ENCODE data around the gene KDM2A. TPM values are rescaled to one million over a fixed set of nuclear protein-coding genes. Genes with fewer than 3 reads are reported as not detected.

Gene KDM2A
- total RNA-seq, 4 donors from 2014 or later = 34.8 to 55.0 (median 44.9) TPM

GRCh38 chr11:67290801-67291200, 171.7 kb downstream of the KDM2A start:
- Histone ChIP-seq H3K36me3 (peaks cover 0 to 6% of the 10 kb centered on the region in 2 donors), H3K4me1 (peaks cover 20 to 21% of the 10 kb centered on the region in 2 donors), H3K27ac (no peak overlapping the region), H3K27me3 (no peaks in the 10 kb centered on the region), H3K9me3 (no peaks in the 10 kb centered on the region), H3K4me3 (no peak overlapping the region)
- DNase-seq (no peak), ATAC-seq (no peak)
- intact Hi-C loops (cut with DNase I; ENCODE audit: low total_unique reads) (no loop called here), in situ Hi-C loops (cut with MboI; ENCODE audit: low sequenced_read_pairs in 4 of 4) (no loop called here)
- TF ChIP-seq POLR2A (IDR thresholded peaks at IDR 0.05) = no peak
- no peak for TF ChIP-seq CTCF (IDR thresholded peaks at IDR 0.05 in 4 of 5, conservative IDR thresholded peaks at IDR 0.05 in 1 of 5)

GRCh38 chr11:67291481-67292381, 172.7 kb downstream of the KDM2A start:
- H3K27me3 ChIP-seq = no peaks in the 10 kb centered on the region
- TF ChIP-seq POLR2A (IDR thresholded peaks at IDR 0.05) (no peak), CTCF (IDR thresholded peaks at IDR 0.05 in 4 of 5, conservative IDR thresholded peaks at IDR 0.05 in 1 of 5) (no peak)
- no peak overlapping the region for H3K27ac ChIP-seq
- no peak for ATAC-seq
- H3K9me3 ChIP-seq = no peaks in the 10 kb centered on the region
- no peak overlapping the region for H3K4me3 ChIP-seq
- intact Hi-C loops (cut with DNase I; ENCODE audit: low total_unique reads) (no loop called here), in situ Hi-C loops (cut with MboI; ENCODE audit: low sequenced_read_pairs in 4 of 4) (no loop called here)
- no peaks in the 10 kb centered on the region for H3K36me3 ChIP-seq
- H3K4me1 ChIP-seq = peaks cover 20 to 21% of the 10 kb centered on the region in 2 donors
- no peak for DNase-seq

- in situ Hi-C loops (cut with MboI; ENCODE audit: low sequenced_read_pairs in 4 of 4) = no loop called here
These were observed 173.6 kb downstream of the KDM2A start for GRCh38 chr11:67292671-67293070.

GRCh38 chr11:67293090-67293489, 174.0 kb downstream of the KDM2A start:
- in situ Hi-C loops (cut with MboI; ENCODE audit: low sequenced_read_pairs in 4 of 4) (no loop called here), intact Hi-C loops (cut with DNase I; ENCODE audit: low total_unique reads) (no loop called here)
- no peak for DNase-seq
- Histone ChIP-seq H3K36me3 (no peaks in the 10 kb centered on the region), H3K27me3 (no peaks in the 10 kb centered on the region), H3K27ac (no peak overlapping the region), H3K9me3 (no peaks in the 10 kb centered on the region), H3K4me1 (peaks cover 12 to 18% of the 10 kb centered on the region in 2 donors), H3K4me3 (no peak overlapping the region)
- ATAC-seq = no peak
- TF ChIP-seq CTCF (IDR thresholded peaks at IDR 0.05 in 4 of 5, conservative IDR thresholded peaks at IDR 0.05 in 1 of 5) = no peak
- TF ChIP-seq POLR2A (IDR thresholded peaks at IDR 0.05) = no peak

More at GRCh38 chr11:67292671-67293070, 173.6 kb downstream of the KDM2A start:
- DNase-seq (no peak), ATAC-seq (no peak)
- intact Hi-C loops (cut with DNase I; ENCODE audit: low total_unique reads) = no loop called here
- H3K9me3 ChIP-seq = no peaks in the 10 kb centered on the region
- TF ChIP-seq POLR2A (IDR thresholded peaks at IDR 0.05) (no peak), CTCF (IDR thresholded peaks at IDR 0.05 in 4 of 5, conservative IDR thresholded peaks at IDR 0.05 in 1 of 5) (no peak)
- no peak overlapping the region for H3K27ac ChIP-seq
- no peaks in the 10 kb centered on the region for H3K36me3 ChIP-seq
- no peaks in the 10 kb centered on the region for H3K27me3 ChIP-seq
- H3K4me1 ChIP-seq = peaks cover 16 to 21% of the 10 kb centered on the region in 2 donors
- H3K4me3 ChIP-seq = no peak overlapping the region

Data from gastrocnemius medialis (tissue), 4 donors.